Upper lobe of right lung (tissue), 1 donor: ENCODE measurements around the gene NCK2. TPM values are rescaled to one million over a fixed set of nuclear protein-coding genes. Genes with fewer than 3 reads are reported as not detected.

Experiments
- ATAC-seq: fragments of 200-7000 bp; cut with Tn5 transposase; one replicate; pipeline ENCODE4 v1.9.1; 2020; ENCODE audit warnings: mild to moderate bottlenecking, moderate library complexity
- DNase-seq: peaks from one replicate; pipeline ENCODE4 v3.0.0-alpha.2; 2020
- H3K27ac ChIP-seq: fragments of 200-600 bp; one replicate; pipeline ENCODE4 v1.8.0; 2022
- H3K27me3 ChIP-seq: fragments of 200-600 bp; one replicate; pipeline ENCODE4 v1.8.0; 2022; ENCODE audit warnings: mild to moderate bottlenecking
- H3K36me3 ChIP-seq: fragments of 200-600 bp; one replicate; pipeline ENCODE4 v1.8.0; 2022
- H3K4me1 ChIP-seq: fragments of 200-600 bp; one replicate; pipeline ENCODE4 v1.8.0; 2022
- H3K4me3 ChIP-seq: fragments of 200-600 bp; one replicate; pipeline ENCODE4 v1.8.0; 2022; ENCODE audit warnings: mild to moderate bottlenecking
- H3K9me3 ChIP-seq: fragments of 200-600 bp; one replicate; pipeline ENCODE4 v1.8.0; 2022
- CTCF ChIP-seq: fragments of 200-600 bp; IDR thresholded peaks from one replicate; pipeline ENCODE4 v1.8.0; 2022; ENCODE audit warnings: antibody characterized with exemption
- intact Hi-C: fragments of 100-400 bp; cut with DNase I; formaldehyde crosslinking; loops from one replicate; pipeline ENCODE4 v1.11.0; 2022
- total RNA-seq: library from RNA; stranded (reverse); fragmentation: NEBNext Ultra II Directional; extraction: Animal tissue kit (Norgen Biotek cat#: 25700); gene quantifications from one replicate; pipeline ENCODE4 v1.2.1, GENCODE V29; 2021
- donor health status: DM: no; HTN: yes; CAD: no; lungs with severe emphysema.

Gene NCK2
- total RNA-seq, 1 donor from 2014 or later = 49.7 TPM

DNA sequence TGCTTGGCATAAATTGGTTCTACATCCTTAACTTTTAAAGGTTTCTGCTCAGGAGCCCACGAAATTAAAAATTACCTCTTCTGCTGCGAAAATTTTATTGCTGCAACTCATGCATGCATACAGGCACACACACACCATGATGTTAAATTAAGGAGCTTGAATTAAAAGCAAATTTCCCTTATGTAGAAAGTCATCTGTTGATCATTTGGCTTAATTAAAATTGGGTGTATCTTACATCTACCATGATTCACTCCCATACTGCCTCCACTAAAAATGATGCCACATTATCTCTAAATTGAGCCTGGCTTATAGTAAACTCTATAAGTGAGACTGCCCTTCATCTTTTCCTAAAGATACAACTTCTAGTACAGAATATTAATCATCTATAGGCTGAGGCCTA lies 145.4 kb downstream of the NCK2 start:
- Histone ChIP-seq H3K4me3 (no peak overlapping the region), H3K36me3 (peaks cover 16% of the 10 kb centered on the region), H3K27ac (no peak overlapping the region), H3K4me1 (peaks cover 23% of the 10 kb centered on the region), H3K9me3 (no peaks in the 10 kb centered on the region), H3K27me3 (no peaks in the 10 kb centered on the region)
- ATAC-seq (no peak), DNase-seq (no peak)
- intact Hi-C loops = no loop called here
- TF ChIP-seq CTCF = no peak

DNA sequence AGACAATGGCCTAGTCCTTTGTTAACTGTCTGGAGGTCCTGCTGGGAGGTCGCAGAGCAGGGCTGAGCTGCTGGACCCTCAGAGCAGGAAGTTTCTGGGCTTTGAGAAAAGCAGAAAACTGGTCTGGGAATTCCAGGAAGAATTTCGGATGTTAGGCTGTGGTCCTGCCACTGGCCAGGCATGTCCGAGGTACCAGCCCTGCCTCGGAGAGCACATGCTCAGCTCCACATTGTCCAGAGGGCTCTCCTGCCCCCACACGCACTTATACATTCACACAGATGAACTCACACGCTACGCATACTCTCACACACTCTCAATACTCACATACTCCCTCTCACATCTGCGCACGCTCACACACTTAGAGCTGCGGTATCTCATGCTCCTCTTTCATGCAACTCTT lies 146.1 kb downstream of the NCK2 start:
- H3K27ac ChIP-seq = no peak overlapping the region
- H3K4me3 ChIP-seq = no peak overlapping the region
- intact Hi-C loops = no loop called here
- DNase-seq = no peak
- H3K27me3 ChIP-seq = no peaks in the 10 kb centered on the region
- H3K9me3 ChIP-seq = no peaks in the 10 kb centered on the region
- no peak for TF ChIP-seq CTCF
- ATAC-seq = no peak
- H3K36me3 ChIP-seq = peaks cover 21% of the 10 kb centered on the region
- peaks cover 17% of the 10 kb centered on the region for H3K4me1 ChIP-seq

DNA sequence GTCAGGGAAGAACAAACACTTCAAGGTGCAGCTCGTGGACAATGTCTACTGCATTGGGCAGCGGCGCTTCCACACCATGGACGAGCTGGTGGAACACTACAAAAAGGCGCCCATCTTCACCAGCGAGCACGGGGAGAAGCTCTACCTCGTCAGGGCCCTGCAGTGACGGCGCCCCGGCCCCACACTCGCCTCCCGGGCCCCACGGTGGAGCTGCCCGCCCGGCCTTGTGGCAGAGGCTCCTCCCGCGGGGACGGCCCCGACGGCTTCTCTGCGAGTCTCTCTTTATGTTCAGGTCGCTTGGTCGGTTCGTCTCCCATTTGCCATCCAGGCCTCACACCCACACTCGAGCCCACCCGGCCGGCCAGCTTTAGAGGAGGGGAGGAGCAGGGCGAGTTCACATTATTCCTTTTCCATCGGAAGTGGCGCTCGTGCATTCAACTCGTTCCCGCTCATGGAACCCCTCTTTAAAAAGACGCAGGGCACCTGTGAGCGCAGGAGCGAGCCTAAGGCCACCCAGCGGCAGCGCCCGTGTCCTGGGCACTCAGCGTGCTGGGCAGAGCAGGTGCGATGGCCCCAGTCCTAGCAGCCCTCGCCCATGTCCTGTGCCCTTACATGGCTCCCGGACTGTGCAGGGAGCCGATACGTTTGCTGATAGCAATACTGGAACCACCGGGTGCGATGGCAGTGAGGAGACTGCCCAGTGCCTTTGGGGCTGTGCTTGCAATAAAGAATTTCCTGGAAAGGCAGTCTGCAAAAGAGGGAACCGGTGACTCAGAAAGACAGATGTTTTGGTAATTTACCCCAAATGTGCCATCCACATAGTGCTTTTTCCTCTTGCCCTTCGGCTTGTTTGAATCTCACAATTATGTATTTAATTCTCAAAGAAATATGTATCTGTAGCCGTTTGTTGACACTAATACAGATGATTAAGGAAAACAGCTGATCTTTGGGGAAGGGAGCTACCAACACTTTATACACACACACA lies 148.6 kb downstream of the NCK2 start:
- ATAC-seq (no peak), DNase-seq (no peak)
- Histone ChIP-seq H3K4me3 (no peak overlapping the region), H3K9me3 (no peaks in the 10 kb centered on the region), H3K4me1 (no peaks in the 10 kb centered on the region), H3K36me3 (peaks cover 21% of the 10 kb centered on the region), H3K27me3 (no peaks in the 10 kb centered on the region), H3K27ac (no peak overlapping the region)
- TF ChIP-seq CTCF = no peak
- intact Hi-C loops = no loop called here

- TF ChIP-seq CTCF = no peak
- DNase-seq (no peak), ATAC-seq (no peak)
- Histone ChIP-seq H3K27ac (no peak overlapping the region), H3K4me3 (no peak overlapping the region), H3K4me1 (no peaks in the 10 kb centered on the region), H3K27me3 (no peaks in the 10 kb centered on the region), H3K9me3 (no peaks in the 10 kb centered on the region), H3K36me3 (peaks cover 21% of the 10 kb centered on the region)
- intact Hi-C loops = no loop called here
These were observed 149.7 kb downstream of the NCK2 start for GRCh38 chr2:105894327-105894944.

DNA sequence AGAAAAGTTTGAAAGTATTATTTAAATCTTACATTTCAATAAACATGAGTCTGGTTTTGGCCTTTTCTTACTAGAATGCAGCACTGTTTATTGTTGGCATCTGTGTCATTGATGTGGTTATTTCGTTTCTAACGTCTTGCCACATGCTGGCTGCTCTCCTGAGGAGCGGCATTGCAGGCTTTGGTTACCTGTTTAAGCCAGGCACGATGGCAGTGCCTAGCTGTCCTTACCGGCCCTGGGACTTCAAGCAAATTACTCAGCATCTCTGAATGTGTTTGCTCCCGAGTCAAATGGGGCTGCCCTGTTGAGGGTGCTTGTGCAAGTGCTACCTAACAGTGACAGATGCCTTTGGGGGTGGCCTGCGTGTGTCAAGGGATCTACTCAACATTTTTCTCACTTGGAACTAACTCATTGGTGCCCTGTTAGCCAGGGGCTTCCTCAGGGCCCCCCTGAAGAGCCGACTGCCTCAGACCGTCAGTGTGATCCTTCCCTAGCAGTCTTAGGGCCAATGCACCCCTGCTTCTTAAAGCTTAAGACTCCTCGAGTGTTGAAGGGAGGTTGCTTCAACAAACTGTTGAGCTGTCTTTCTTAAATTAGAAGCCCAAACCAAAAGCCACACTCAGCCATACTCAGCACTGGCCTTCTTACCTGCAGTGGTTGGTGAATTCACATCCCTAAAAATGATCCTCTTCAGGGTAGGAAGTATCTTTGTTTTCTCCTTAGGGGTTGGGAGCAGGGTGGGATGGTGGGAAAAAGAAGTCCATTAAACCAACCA lies 151.5 kb downstream of the NCK2 start:
- ATAC-seq (no peak), DNase-seq (no peak)
- Histone ChIP-seq H3K27me3 (no peaks in the 10 kb centered on the region), H3K9me3 (no peaks in the 10 kb centered on the region), H3K27ac (no peak overlapping the region), H3K36me3 (peaks cover 21% of the 10 kb centered on the region), H3K4me1 (no peaks in the 10 kb centered on the region), H3K4me3 (no peak overlapping the region)
- intact Hi-C loops = no loop called here
- no peak for TF ChIP-seq CTCF
